ENCODE measurements around the gene ACOT9. TPM values are rescaled to one million over a fixed set of nuclear protein-coding genes. Genes with fewer than 3 reads are reported as not detected.

The ACOT9 gene
- total RNA-seq, 1 experiment from 2014 or later, result 72.3 TPM

GRCh38 chrX:23783589-23784469, 40.8 kb upstream of the ACOT9 start:
- Histone ChIP-seq H3K23me2 (ENCODE audit: insufficient read length, low read depth, low read length, poor library complexity, severe bottlenecking) (peaks cover 3% of the 10 kb centered on the region), H2BK20ac (ENCODE audit: low read depth, low read length, poor library complexity, severe bottlenecking) (no peak overlapping the region), H4K5ac (ENCODE audit: insufficient read length, low read depth, low read length) (no peak overlapping the region), H3T11ph (ENCODE audit: low read length) (no peak overlapping the region), H2BK120ac (ENCODE audit: low read depth, low read length, poor library complexity, severe bottlenecking) (no peak overlapping the region), H3K14ac (ENCODE audit: insufficient read depth, low read length) (no peak overlapping the region), H2AK5ac (ENCODE audit: insufficient read length, low read length) (no peak overlapping the region), H3K4me1 (ENCODE audit: insufficient read depth, low read length) (no peaks in the 10 kb centered on the region), H3K27me3 (ENCODE audit: insufficient read depth, low read length) (no peaks in the 10 kb centered on the region), H2BK12ac (ENCODE audit: insufficient read length, low read depth, low read length) (no peak overlapping the region), H4K91ac (ENCODE audit: insufficient read length, low read depth, low read length) (no peak overlapping the region), H3K9me3 (ENCODE audit: control insufficient read depth, low read depth, low read length) (no peaks in the 10 kb centered on the region), H4K20me1 (ENCODE audit: control insufficient read depth, insufficient read depth, insufficient read length) (no peaks in the 10 kb centered on the region), H3K4ac (ENCODE audit: low read depth, low read length) (no peak overlapping the region), H3K27ac (ENCODE audit: insufficient read length, low read depth, low read length) (no peak overlapping the region), H3K9ac (ENCODE audit: extremely low read depth, insufficient read length, low read length) (peak overlapping the region; percentile 36), H2AFZ (ENCODE audit: low read length) (no peak overlapping the region), H3K23ac (ENCODE audit: insufficient read length, low read depth, low read length) (no peak overlapping the region), H3K18ac (ENCODE audit: insufficient read length, low read depth, low read length) (no peak overlapping the region), H2BK5ac (ENCODE audit: insufficient read length, low read length) (no peak overlapping the region), H3K79me2 (ENCODE audit: insufficient read depth, low read length) (no peaks in the 10 kb centered on the region), H3K56ac (ENCODE audit: insufficient read length, low read depth, low read length) (no peak overlapping the region), H2BK15ac (ENCODE audit: low read depth, low read length) (no peak overlapping the region), H4K8ac (replicated peaks; ENCODE audit: insufficient read length, low read depth, low read length) (no peak overlapping the region), H3K79me1 (ENCODE audit: insufficient read depth, low read depth, low read length, poor library complexity, severe bottlenecking) (no peaks in the 10 kb centered on the region), H3K4me2 (ENCODE audit: insufficient read depth, insufficient read length, low read length) (peak overlapping the region; percentile 96)
- DNase-seq, result no peak
- peak overlapping the region in 2 of 3 experiments; percentile 81 to 93; a peak in 4 of 7 replicates for H3K27ac Mint-ChIP-seq
- H3K4me3 Mint-ChIP-seq, result peak overlapping the region; percentile 97 to 98
- peaks cover 24 to 26% of the 10 kb centered on the region in 2 experiments for H3K4me1 Mint-ChIP-seq
- no peak for TF ChIP-seq CTCF (conservative IDR thresholded peaks at IDR 0.05)
- H3K36me3 Mint-ChIP-seq (ENCODE audit: insufficient read depth in 1 of 3, low read depth in 3 of 3), result peaks cover 8 to 24% (median 24%) of the 10 kb centered on the region in 3 experiments; a peak in 6 of 7 replicates
- no CpG with 5 or more reads among the region's 21 CpGs for WGBS (ENCODE audit: extremely low coverage, insufficient read length, low lambda C conversion rate)
- no peaks in the 10 kb centered on the region for H3K27me3 Mint-ChIP-seq (ENCODE audit: low read depth)
- no peaks in the 10 kb centered on the region for H3K9me3 Mint-ChIP-seq

All from H9 (cell line).